HG03064 (cell line): ENCODE measurements around the gene HOXB6.

Experiments used
- ATAC-seq: cut with Tn5 transposase; IDR thresholded peaks from one replicate; pipeline ENCODE4 v1.9.1; 2021; ENCODE audit warnings: low read depth; ENCODE audit not compliant: unreplicated experiment

Gene HOXB6

GRCh38 chr17:48604770-48605329 is at the start of gene HOXB6:
TSS of gene HOXB6 (minus strand) at chr17:48604986. CDS start at chr17:48598150, 6,836 bp downstream.
- no peak for ATAC-seq

GRCh38 chr17:48649741-48650140 is 45.0 kb upstream of the HOXB6 start:
- no peak for ATAC-seq

- no peak for ATAC-seq
These were observed 43.1 kb upstream of the HOXB6 start for GRCh38 chr17:48647963-48648245.

GRCh38 chr17:48647103-48647962 is 42.5 kb upstream of the HOXB6 start:
- no peak for ATAC-seq

- no peak for ATAC-seq
These were observed 41.7 kb upstream of the HOXB6 start for GRCh38 chr17:48646183-48647102.

GRCh38 chr17:48645639-48646182 is 40.9 kb upstream of the HOXB6 start:
- ATAC-seq: no peak

GRCh38 chr17:48644910-48645557 is 40.2 kb upstream of the HOXB6 start:
- no peak for ATAC-seq

GRCh38 chr17:48644159-48644558 is 39.4 kb upstream of the HOXB6 start:
- ATAC-seq: no peak

GRCh38 chr17:48643697-48644012 is 38.9 kb upstream of the HOXB6 start:
- ATAC-seq: no peak

GRCh38 chr17:48642843-48643696 is 38.3 kb upstream of the HOXB6 start:
- no peak for ATAC-seq

- ATAC-seq: no peak
These were observed 37.5 kb upstream of the HOXB6 start for GRCh38 chr17:48642059-48642842.

- ATAC-seq: no peak
These were observed 36.8 kb upstream of the HOXB6 start for GRCh38 chr17:48641541-48642058.

- no peak for ATAC-seq
These were observed 36.0 kb upstream of the HOXB6 start for GRCh38 chr17:48640858-48641180.

- ATAC-seq: no peak
These were observed 35.4 kb upstream of the HOXB6 start for GRCh38 chr17:48639982-48640857.

- no peak for ATAC-seq
These were observed 34.4 kb upstream of the HOXB6 start for GRCh38 chr17:48639136-48639535.

GRCh38 chr17:48637323-48638260 is 32.8 kb upstream of the HOXB6 start:
- ATAC-seq: no peak
